Prostate gland (tissue), 2 donors: ENCODE data around the gene CD226. TPM values are rescaled to one million over a fixed set of nuclear protein-coding genes. Genes with fewer than 3 reads are reported as not detected.

Experiments
- DNase-seq: peaks from one replicate; pipeline ENCODE4 v3.0.0-alpha.2; 2019; ENCODE audit warnings: low spot score
- H3K27ac ChIP-seq, 2 donors: fragments of 200-600 bp; sonication (generic); 2 replicates each; pipeline ENCODE4 v1.5.1; 2017 to 2019
- H3K27me3 ChIP-seq: fragments of 200-600 bp; sonication (generic); replicated peaks from 2 replicates; pipeline ENCODE4 v1.5.1; 2019; ENCODE audit not compliant: insufficient read depth
- H3K36me3 ChIP-seq, 2 donors: fragments of 200-600 bp; sonication (generic); 1 replicate in 1 of 2; 2 replicates in 1 of 2; pipeline versions ENCODE4 v1.5.1 to v1.8.1; 2017 to 2019
- H3K4me1 ChIP-seq: fragments of 200-600 bp; sonication (generic); replicated peaks from 2 replicates; pipeline ENCODE4 v1.5.1; 2019
- H3K4me3 ChIP-seq, 2 donors: fragments of 200-600 bp; sonication (generic); 2 replicates each; pipeline ENCODE4 v1.5.1; 2017 to 2019
- H3K9me3 ChIP-seq: fragments of 200-600 bp; sonication (generic); 2 replicates; pipeline ENCODE4 v1.5.1; 2017
- CTCF ChIP-seq, 4 experiments: fragments of 200-600 bp in 2 of 4; fragments of 450-650 bp in 2 of 4; sonication (generic) in 2 of 4; IDR thresholded peaks; 1 replicate in 3 of 4; 2 replicates in 1 of 4; pipeline ENCODE4 v1.5.1; 2016 to 2019; ENCODE audit warnings: antibody characterized with exemption in 4 of 4, mild to moderate bottlenecking in 2 of 4, moderate library complexity in 2 of 4
- POLR2A ChIP-seq: fragments of 450-650 bp; IDR thresholded peaks from one replicate; pipeline ENCODE4 v1.6.1; 2016; ENCODE audit warnings: antibody characterized with exemption, mild to moderate bottlenecking
- POLR2AphosphoS5 ChIP-seq: sonication (generic); formaldehyde crosslinking; IDR thresholded peaks from one replicate; pipeline ENCODE4 v1.6.1; 2017; ENCODE audit warnings: antibody characterized with exemption
- WGBS: methylation state at CpG from one replicate; pipeline ENCODE4 v1.1.5; 2018; 5-methylcytosine and 5-hydroxymethylcytosine counted together
- intact Hi-C: fragments of 100-400 bp; cut with DNase I; formaldehyde crosslinking; loops from one replicate; pipeline ENCODE4 v1.14.2; 2022
- total RNA-seq, 2 donors: library from RNA; depleted of rRNA; stranded (reverse); fragments of >200 nt; gene quantifications; one replicate each; pipeline ENCODE4 v1.1.0, GENCODE V29; 2016

The CD226 gene
- total RNA-seq, 2 donors from 2014 or later: 0.59 to 4.7 TPM

- intact Hi-C loops: no loop called here
- no peak for DNase-seq
- Histone ChIP-seq H3K4me1 (no peaks in the 10 kb centered on the region), H3K27me3 (no peaks in the 10 kb centered on the region), H3K27ac (no peak overlapping the region), H3K36me3 (no peaks in the 10 kb centered on the region), H3K4me3 (no peak overlapping the region), H3K9me3 (no peaks in the 10 kb centered on the region)
- no peak for TF ChIP-seq CTCF (IDR thresholded peaks at IDR 0.05)
- no peak for TF ChIP-seq POLR2A
- no peak for TF ChIP-seq POLR2AphosphoS5
- 93% methylated on average over 3 of the region's 3 CpGs for WGBS
Measured at GRCh38 chr18:69876490-69876889, 71.2 kb downstream of the CD226 start.

GRCh38 chr18:69874058-69874457, 73.6 kb downstream of the CD226 start:
- Histone ChIP-seq H3K9me3 (no peaks in the 10 kb centered on the region), H3K4me1 (no peaks in the 10 kb centered on the region), H3K27ac (no peak overlapping the region), H3K36me3 (no peaks in the 10 kb centered on the region), H3K27me3 (no peaks in the 10 kb centered on the region), H3K4me3 (no peak overlapping the region)
- WGBS: 97% methylated on average over 2 of the region's 2 CpGs
- no peak for TF ChIP-seq POLR2AphosphoS5
- no peak for TF ChIP-seq CTCF (IDR thresholded peaks at IDR 0.05)
- no peak for TF ChIP-seq POLR2A
- intact Hi-C loops: no loop called here
- DNase-seq: no peak

- WGBS: 81% methylated on average over 4 of the region's 4 CpGs
- H3K27me3 ChIP-seq: no peaks in the 10 kb centered on the region
- no peak for DNase-seq
- H3K4me3 ChIP-seq: no peak overlapping the region
- H3K36me3 ChIP-seq: no peaks in the 10 kb centered on the region
- TF ChIP-seq POLR2A (no peak), CTCF (IDR thresholded peaks at IDR 0.05) (no peak), POLR2AphosphoS5 (no peak)
- no peak overlapping the region for H3K27ac ChIP-seq
- H3K4me1 ChIP-seq: no peaks in the 10 kb centered on the region
- no peaks in the 10 kb centered on the region for H3K9me3 ChIP-seq
- intact Hi-C loops: no loop called here
Measured at GRCh38 chr18:69872661-69873060, 75.0 kb downstream of the CD226 start.

- Histone ChIP-seq H3K4me3 (no peak overlapping the region), H3K27ac (no peak overlapping the region), H3K36me3 (no peaks in the 10 kb centered on the region), H3K27me3 (no peaks in the 10 kb centered on the region), H3K4me1 (no peaks in the 10 kb centered on the region), H3K9me3 (no peaks in the 10 kb centered on the region)
- intact Hi-C loops: no loop called here
- TF ChIP-seq CTCF (IDR thresholded peaks at IDR 0.05): no peak
- WGBS: 91% methylated on average over 2 of the region's 2 CpGs
- DNase-seq: no peak
Measured at GRCh38 chr18:69871363-69871762, 76.3 kb downstream of the CD226 start.

- DNase-seq: no peak
- no peak overlapping the region for H3K4me3 ChIP-seq
- 89% methylated on average over 4 of the region's 4 CpGs for WGBS
- no peaks in the 10 kb centered on the region for H3K27me3 ChIP-seq
- intact Hi-C loops: no loop called here
- H3K36me3 ChIP-seq: no peaks in the 10 kb centered on the region
- no peak overlapping the region for H3K27ac ChIP-seq
- no peaks in the 10 kb centered on the region for H3K9me3 ChIP-seq
- H3K4me1 ChIP-seq: no peaks in the 10 kb centered on the region
- TF ChIP-seq POLR2A (no peak), POLR2AphosphoS5 (no peak)
Measured at GRCh38 chr18:69870736-69871135, 76.9 kb downstream of the CD226 start.
